Effector memory CD8-positive, alpha-beta T cell (primary cell): Measurements from ENCODE around the gene PIP4K2C.

ENCODE experiments used
- ATAC-seq: fragments of 150-1000 bp; cut with Tn5 transposase; replicated peaks from 2 replicates; pipeline ENCODE4 v1.10.0; 2021; ENCODE audit warnings: mild to moderate bottlenecking, moderate library complexity
- DNase-seq, 3 experiments: peaks; one replicate each; pipeline ENCODE4 v3.0.0; 2021
- H3K27ac Mint-ChIP-seq, 2 donors: one replicate each; pipeline ENCODE4 v1.8.0; 2022; ENCODE audit warnings: mild to moderate bottlenecking in 2 of 2, mixed read lengths in 2 of 2, moderate library complexity in 2 of 2
- H3K27me3 Mint-ChIP-seq, 2 donors: one replicate each; pipeline ENCODE4 v1.8.0; 2022; ENCODE audit warnings: mixed read lengths in 2 of 2
- H3K36me3 Mint-ChIP-seq: one replicate; pipeline ENCODE4 v1.8.0; 2022; ENCODE audit warnings: mild to moderate bottlenecking, moderate library complexity, mixed read lengths; ENCODE audit not compliant: insufficient read depth
- H3K4me1 Mint-ChIP-seq, 2 donors: one replicate each; pipeline ENCODE4 v1.8.0; 2022; ENCODE audit warnings: low read depth in 2 of 2, mixed read lengths in 2 of 2
- H3K4me3 Mint-ChIP-seq, 2 donors: one replicate each; pipeline ENCODE4 v1.8.0; 2022; ENCODE audit warnings: mild to moderate bottlenecking in 2 of 2, mixed read lengths in 2 of 2, moderate library complexity in 2 of 2
- H3K9me3 Mint-ChIP-seq, 2 donors: one replicate each; pipeline ENCODE4 v1.8.0; 2022; ENCODE audit warnings: mixed read lengths in 2 of 2

PIP4K2C gene

DNA sequence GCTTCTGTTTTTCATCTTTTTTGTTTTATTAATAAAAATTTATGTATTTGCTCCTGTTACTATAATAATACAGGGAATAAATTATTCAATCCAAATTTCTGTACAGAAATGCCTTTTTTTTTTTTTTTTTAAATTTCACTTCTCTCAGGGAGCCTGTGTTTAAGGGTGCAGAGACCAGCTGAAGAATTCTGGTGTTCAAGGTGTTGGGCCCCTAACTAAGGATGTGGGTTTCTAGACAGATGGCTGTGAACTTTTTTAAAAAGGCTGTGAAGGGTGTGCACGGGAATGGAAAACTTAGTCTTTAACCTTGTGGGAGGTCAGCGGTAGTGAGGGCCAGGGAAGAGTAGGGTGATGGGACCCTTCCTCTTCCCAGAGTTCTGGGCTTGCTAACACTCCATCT is 12.3 kb downstream of the PIP4K2C start:
- Mint-ChIP-seq H3K4me3 (peak overlapping the region; percentile 81 to 82), H3K36me3 (peaks cover 33% of the 10 kb centered on the region), H3K27me3 (no peaks in the 10 kb centered on the region), H3K27ac (peak overlapping the region; percentile 84 to 89), H3K4me1 (peaks cover 21 to 28% of the 10 kb centered on the region in 2 donors), H3K9me3 (no peaks in the 10 kb centered on the region)
- DNase-seq (no peak), ATAC-seq (peak; percentile 71)

DNA sequence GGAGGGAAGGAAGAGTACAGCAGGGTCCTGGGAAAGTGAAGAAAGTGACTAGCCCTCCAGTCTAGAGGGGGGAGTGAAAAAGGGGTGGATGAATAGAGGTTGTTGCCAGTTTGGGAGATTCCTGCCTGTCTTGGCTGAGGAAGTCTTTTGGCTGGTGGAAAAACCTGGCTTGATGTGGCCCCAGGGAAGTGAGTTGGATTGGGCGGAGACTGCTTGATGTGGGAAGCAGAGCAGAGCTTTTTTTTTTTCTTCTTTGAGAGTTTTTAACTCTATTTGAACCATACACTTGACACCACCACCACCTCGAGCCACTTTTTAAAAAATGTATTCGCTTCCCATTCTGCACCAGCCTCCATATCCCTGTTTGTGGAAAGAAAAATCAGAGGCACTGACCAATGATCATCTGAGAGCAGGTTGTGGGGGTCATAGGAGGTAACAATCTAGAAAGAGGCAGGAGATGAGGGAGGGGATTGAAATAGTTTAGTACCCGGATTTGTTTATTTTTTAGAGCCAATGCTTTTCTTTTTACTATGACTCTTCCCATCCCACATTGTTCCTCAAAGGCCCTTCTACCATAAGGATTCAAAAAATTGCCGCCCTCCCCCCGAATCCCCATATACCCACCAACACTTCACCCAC is 12.9 kb downstream of the PIP4K2C start:
- Mint-ChIP-seq H3K27me3 (no peaks in the 10 kb centered on the region), H3K4me3 (peak overlapping the region; percentile 81 to 82), H3K36me3 (peaks cover 27% of the 10 kb centered on the region), H3K27ac (peak overlapping the region; percentile 84 to 89), H3K9me3 (no peaks in the 10 kb centered on the region), H3K4me1 (peaks cover 21 to 28% of the 10 kb centered on the region in 2 donors)
- DNase-seq (no peak), ATAC-seq (no peak)

DNA sequence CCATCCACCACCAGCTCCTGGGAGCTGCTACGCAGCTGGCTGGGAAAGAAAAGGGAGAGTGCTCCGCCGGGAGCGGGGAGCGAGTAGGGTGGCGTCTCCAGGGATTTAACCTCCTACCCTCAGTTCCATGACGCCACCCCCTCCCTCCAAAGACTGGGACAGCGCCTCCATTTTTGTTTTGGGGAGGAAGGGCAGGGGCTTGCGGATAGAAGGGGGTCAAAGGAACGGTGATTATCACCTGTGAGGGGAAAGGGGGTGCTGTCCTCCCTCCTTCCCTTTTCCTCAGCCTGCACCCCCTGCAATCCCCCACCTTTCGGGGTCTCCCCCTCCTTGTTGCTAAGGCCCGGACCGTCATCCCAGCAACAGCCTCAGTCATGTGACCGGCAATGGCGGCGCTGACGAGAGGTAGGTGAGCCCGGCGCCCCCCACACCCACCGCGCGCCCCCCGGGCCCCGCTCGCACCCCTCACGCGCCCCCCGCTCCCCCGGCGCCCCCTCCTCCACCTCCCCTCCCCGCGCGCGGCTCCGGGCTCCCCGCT is 13.5 kb downstream of the PIP4K2C start, which contains the start of gene DTX3:
TSS of gene DTX3 (plus strand) at position 371 of the 538 bp plus-strand sequence. CDS start 1,694 bp downstream, outside the sequence.
- DNase-seq (peak in 1 of 3 experiments; percentile 21), ATAC-seq (peak; percentile 73)
- H3K4me3 Mint-ChIP-seq: peak within 1 kb of the TSS; percentile 81 to 82
- H3K36me3 Mint-ChIP-seq: peaks cover 22% of the 10 kb centered on the region
- H3K27me3 Mint-ChIP-seq: no peaks in the 10 kb centered on the region
- H3K27ac Mint-ChIP-seq: peak within 1 kb of the TSS; percentile 84 to 89
- H3K9me3 Mint-ChIP-seq: no peaks in the 10 kb centered on the region
- peaks cover 21 to 28% of the 10 kb centered on the region in 2 donors for H3K4me1 Mint-ChIP-seq

DNA sequence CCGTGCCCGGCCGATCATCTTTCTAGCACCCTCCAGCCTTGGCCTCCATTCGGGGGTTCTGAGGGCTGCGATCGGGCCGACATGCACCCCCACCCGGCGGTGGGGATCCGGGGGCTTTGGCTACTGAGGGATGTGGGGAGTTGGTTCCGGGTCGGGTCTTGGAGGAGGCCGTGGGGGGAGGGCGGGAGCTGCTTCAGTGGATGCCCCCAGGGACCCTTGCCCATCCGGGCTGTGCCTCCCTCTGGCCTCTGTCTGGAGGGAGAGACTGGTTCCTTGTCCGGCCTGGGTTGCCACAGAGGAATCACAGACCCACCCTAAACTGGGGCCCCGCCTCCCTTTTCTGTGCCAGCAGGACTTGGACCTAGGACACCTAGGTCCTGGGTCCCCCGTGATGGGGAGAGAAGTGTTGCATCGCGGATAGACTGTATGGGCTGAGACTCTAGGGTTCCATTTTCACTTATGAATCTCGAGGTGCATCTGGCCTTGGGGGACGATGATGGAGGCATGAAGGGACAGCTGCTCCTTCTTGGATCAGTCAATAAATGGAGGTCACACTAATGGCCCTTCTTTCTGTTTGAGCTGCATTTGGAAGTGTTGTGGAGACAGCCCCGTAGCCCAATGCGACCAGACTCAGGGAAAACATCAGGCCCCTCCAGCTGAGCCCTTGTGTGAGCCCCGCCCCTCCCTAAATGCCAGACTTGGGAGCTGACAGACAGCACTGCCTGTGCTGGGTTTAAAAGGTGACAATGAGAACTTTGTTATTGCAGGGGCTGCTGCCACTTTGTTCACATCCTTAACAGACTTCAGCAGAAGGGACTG is 14.2 kb downstream of the PIP4K2C start:
- Mint-ChIP-seq H3K9me3 (no peaks in the 10 kb centered on the region), H3K36me3 (peaks cover 15% of the 10 kb centered on the region), H3K4me1 (peaks cover 21 to 29% of the 10 kb centered on the region in 2 donors), H3K27me3 (peaks cover 0 to 1% of the 10 kb centered on the region in 2 donors), H3K4me3 (peak overlapping the region; percentile 81 to 82), H3K27ac (peak overlapping the region; percentile 80 to 89)
- DNase-seq: no peak
- peak; percentile 55 for ATAC-seq

DNA sequence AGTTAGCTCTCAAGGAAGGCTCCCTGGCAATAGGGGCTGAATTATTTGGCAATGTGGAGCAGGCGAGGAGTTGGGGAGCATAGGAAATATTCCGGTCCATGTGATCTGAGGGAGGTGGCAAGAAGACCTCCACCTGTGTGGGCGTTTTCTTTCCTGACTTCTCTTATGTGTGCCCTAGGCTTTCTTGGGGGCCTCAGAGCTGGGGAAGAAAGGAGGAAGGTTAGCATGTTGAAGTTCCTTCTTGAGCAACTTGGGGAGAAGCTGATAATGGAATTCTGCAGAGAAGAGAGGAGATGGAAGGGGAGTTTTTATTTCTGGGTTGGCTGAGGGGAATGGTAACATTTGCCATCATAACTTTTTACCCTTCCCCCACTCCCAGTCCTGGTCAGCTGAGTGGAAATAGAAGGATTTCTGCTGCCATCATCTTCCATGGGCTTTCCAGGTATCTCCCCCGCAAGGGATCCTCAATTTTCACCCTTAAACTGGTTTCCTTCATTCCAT is 14.9 kb downstream of the PIP4K2C start:
- H3K4me3 Mint-ChIP-seq: peak overlapping the region; percentile 81 to 82
- DNase-seq (no peak), ATAC-seq (no peak)
- H3K27ac Mint-ChIP-seq: peak overlapping the region in 1 of 2 donors; percentile 80
- no peaks in the 10 kb centered on the region for H3K9me3 Mint-ChIP-seq
- peaks cover 9% of the 10 kb centered on the region for H3K36me3 Mint-ChIP-seq
- peaks cover 0 to 6% of the 10 kb centered on the region in 2 donors for H3K27me3 Mint-ChIP-seq
- H3K4me1 Mint-ChIP-seq: peaks cover 27 to 32% of the 10 kb centered on the region in 2 donors

DNA sequence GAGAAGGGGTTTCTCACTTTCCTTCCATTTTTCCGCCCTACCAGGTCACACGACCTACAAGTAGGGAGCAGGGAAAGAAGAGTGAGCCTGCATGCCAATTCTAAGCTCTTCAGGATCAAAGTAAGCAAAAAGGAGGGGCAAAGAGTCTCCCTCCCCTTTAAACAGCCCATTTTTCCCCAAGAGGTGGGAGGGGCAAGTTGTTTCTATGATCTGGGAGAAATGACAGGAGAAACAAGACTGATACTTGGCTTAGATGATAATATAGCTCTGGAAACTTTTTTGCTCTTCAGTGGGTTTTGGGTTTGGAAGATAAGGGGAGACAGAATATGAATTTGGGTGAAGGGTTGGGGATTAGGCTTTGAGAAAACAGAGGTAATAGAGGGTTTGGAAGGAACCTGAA is 15.4 kb downstream of the PIP4K2C start:
- no peak for ATAC-seq

DNA sequence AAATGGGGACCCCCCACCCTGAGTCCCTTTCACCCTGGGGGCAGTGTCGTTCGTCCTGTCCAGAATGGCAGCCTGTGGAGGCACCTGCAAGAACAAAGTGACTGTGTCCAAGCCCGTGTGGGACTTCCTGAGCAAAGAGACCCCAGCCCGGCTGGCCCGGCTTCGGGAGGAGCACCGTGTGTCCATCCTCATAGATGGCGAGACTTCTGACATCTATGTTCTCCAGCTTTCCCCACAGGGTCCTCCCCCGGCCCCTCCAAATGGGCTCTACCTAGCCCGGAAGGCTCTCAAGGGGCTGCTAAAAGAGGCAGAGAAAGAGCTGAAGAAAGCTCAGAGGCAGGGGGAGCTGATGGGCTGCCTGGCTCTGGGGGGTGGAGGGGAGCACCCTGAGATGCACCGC is 15.8 kb downstream of the PIP4K2C start:
- Mint-ChIP-seq H3K27ac (no peak overlapping the region), H3K9me3 (no peaks in the 10 kb centered on the region), H3K36me3 (peaks cover 3% of the 10 kb centered on the region), H3K4me3 (no peak overlapping the region), H3K4me1 (peaks cover 28 to 32% of the 10 kb centered on the region in 2 donors), H3K27me3 (peaks cover 0 to 6% of the 10 kb centered on the region in 2 donors)
- ATAC-seq: no peak
- no peak for DNase-seq

More for the DNA sequence above, 15.4 kb downstream of the PIP4K2C start:
- H3K27me3 Mint-ChIP-seq: peaks cover 0 to 6% of the 10 kb centered on the region in 2 donors
- H3K36me3 Mint-ChIP-seq: peaks cover 6% of the 10 kb centered on the region
- no peak overlapping the region for H3K27ac Mint-ChIP-seq
- DNase-seq: no peak
- H3K9me3 Mint-ChIP-seq: no peaks in the 10 kb centered on the region
- no peak overlapping the region for H3K4me3 Mint-ChIP-seq
- H3K4me1 Mint-ChIP-seq: peaks cover 28 to 32% of the 10 kb centered on the region in 2 donors

DNA sequence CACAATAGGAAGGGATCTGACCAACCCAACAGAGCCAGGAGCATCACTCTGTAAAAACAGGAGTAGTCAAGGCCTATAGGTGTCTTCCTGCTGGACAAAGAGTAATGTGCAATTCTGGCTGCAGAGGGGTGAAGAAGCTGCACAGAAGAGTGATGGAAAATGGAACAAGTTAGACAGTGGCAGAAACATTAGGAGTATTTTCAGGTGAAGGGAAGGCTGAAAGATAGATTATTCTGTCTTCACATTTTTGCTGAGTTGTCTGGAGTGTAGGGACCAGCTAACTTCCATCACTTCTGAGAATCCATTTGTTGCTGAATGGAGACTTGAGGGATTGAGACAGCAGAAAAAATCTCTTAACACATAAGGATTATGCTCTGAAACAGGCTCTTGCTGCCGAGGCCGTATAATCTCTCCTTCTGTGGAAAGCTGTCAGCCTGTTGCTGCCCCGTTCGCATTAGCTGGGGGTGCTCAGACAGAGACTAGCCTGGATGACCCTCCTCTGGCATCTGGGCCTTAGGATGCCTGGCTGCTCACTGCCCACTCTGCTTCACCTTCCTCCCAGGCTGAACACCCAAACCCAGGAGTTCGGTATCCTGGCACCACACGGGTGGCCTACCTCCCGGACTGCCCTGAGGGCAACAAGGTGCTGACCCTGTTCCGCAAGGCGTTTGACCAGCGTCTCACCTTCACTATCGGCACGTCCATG is 17.1 kb downstream of the PIP4K2C start:
- Mint-ChIP-seq H3K9me3 (no peaks in the 10 kb centered on the region), H3K4me3 (no peak overlapping the region), H3K36me3 (peaks cover 3% of the 10 kb centered on the region), H3K27me3 (peaks cover 6 to 10% of the 10 kb centered on the region in 2 donors), H3K4me1 (peaks cover 22 to 26% of the 10 kb centered on the region in 2 donors), H3K27ac (no peak overlapping the region)
- ATAC-seq (no peak), DNase-seq (no peak)

DNA sequence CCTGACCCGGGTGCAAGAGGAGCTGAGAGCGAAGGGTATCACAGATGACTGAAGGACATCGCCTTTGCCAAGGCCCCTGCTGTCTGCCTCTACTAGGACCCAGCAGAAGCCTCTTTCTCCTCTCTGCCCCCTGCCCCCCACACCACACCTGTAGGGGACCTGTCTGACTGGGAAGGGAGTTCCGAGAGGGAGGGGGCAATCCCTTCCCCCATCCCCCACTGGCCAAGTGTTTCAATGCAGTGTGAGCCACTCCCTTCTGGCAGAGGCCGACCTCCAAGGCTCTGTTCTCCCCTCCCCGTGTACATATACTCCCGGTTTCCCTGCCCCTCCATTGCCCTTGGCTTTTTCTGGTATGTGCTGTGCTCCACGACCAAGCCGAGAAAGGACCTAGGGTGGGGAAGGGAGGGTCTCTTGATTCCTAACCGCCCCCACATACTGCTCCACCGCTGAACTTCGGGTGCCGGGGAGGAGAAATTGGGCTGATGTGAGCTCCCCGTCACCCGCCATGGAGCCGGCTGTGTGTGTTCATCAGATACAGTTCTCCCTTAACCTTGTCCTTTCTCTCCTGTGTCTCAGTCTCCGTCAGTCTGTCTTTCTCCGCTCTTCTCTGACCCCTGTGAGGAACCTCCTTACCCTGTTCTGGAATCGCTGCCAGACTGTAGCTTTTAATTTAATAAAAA is 18.2 kb downstream of the PIP4K2C start:
- no peaks in the 10 kb centered on the region for H3K36me3 Mint-ChIP-seq
- peaks cover 15 to 16% of the 10 kb centered on the region in 2 donors for H3K4me1 Mint-ChIP-seq
- ATAC-seq (no peak), DNase-seq (no peak)
- no peaks in the 10 kb centered on the region for H3K9me3 Mint-ChIP-seq
- no peak overlapping the region for H3K4me3 Mint-ChIP-seq
- peaks cover 6 to 22% of the 10 kb centered on the region in 2 donors for H3K27me3 Mint-ChIP-seq
- H3K27ac Mint-ChIP-seq: no peak overlapping the region

DNA sequence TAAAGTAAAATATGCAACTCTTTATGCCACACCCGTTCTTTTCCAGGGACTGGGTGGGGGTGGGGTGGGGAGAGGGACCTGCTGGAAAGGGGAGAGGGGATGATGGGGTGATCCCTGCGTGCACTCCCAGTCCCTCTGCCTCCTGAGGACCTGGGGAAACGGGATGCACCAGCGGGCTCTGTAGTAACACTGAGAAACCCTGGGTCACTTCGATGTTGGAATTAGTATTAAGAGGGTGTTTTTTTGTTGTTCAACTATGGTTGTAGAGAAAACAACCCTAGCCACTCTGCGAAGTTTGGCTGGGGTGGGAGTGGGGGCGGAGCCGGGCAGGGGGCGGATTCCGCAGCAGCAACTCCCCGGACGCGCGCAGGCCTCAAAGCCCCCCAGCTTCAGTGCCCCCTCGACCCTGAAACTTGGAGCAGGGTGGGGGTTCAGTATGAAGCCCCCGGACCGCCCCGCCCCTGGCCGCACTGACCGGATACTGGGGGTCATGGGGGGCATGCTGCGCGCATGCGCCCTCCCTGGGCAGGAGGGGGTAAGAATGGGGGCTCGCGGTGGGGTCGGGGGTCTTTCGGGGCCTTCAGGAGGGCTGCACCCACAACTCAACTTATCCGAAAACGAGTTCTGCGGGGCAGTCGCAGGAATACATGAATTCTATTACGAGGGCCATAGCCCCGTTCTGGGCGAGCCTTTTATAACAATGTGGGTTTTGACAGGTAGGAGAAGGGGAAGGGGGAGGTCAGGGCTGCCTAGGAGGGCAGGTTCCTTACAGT is 19.0 kb downstream of the PIP4K2C start:
- Mint-ChIP-seq H3K36me3 (no peaks in the 10 kb centered on the region), H3K27me3 (peaks cover 6 to 29% of the 10 kb centered on the region in 2 donors), H3K27ac (no peak overlapping the region), H3K9me3 (no peaks in the 10 kb centered on the region), H3K4me1 (peaks cover 11 to 13% of the 10 kb centered on the region in 2 donors), H3K4me3 (peak overlapping the region; percentile 71 to 85)
- peak; percentile 10 for ATAC-seq
- no peak for DNase-seq

DNA sequence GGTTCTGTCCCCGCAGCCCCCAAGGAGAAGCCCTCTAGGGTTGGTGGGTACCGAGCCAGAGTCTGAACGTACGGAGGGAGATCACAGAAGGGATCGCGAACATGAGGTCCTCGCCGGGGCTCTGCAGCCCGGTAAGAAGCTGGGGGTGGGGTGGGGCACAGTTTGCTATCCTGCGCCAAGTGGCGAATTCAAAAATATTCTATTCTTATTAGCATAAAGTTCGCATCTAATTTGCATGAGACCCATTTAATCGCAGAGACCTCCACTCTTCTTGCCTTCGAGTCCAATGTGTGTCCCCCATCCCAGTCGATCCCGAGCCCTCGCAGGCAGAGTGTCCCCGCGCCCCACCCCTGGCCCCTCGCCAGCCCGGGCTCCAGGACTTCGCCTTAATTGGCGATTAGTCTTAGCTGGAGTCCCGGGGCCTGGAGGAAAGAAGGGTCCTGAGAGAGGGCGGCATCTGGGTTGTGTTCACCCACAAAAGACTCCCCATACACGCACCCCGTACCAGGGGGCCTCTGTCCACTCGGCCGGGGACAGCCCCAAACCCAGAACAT is 19.6 kb downstream of the PIP4K2C start:
- H3K9me3 Mint-ChIP-seq: no peaks in the 10 kb centered on the region

More for the DNA sequence above, 19.6 kb downstream of the PIP4K2C start:
- peaks cover 6 to 35% of the 10 kb centered on the region in 2 donors for H3K27me3 Mint-ChIP-seq
- no peaks in the 10 kb centered on the region for H3K36me3 Mint-ChIP-seq
- H3K27ac Mint-ChIP-seq: no peak overlapping the region
- ATAC-seq: peak; percentile 34
- H3K4me1 Mint-ChIP-seq: peaks cover 6 to 9% of the 10 kb centered on the region in 2 donors
- peak overlapping the region; percentile 71 to 85 for H3K4me3 Mint-ChIP-seq
- no peak for DNase-seq
